Epithelial cell of proximal tubule (primary cell): ENCODE data around the gene STX5. TPM values are rescaled to one million over a fixed set of nuclear protein-coding genes. Genes with fewer than 3 reads are reported as not detected.
"Not testable (repeated sequence)": the region's sequence is repeated elsewhere in the genome, so short reads cannot be mapped to it uniquely, and the experiment has no call there.

Experiments used
- DNase-seq: peaks from one replicate; pipeline ENCODE4 v3.0.0-alpha.2; 2011; ENCODE audit warnings: low read depth
- H3K4me3 ChIP-seq: 2 replicates; pipeline ENCODE4 v1.5.1; 2011; ENCODE audit warnings: low read depth, mild to moderate bottlenecking, low read length
- CTCF ChIP-seq: conservative IDR thresholded peaks from 2 replicates; pipeline ENCODE4 v1.5.1; 2012; ENCODE audit warnings: low read depth, mild to moderate bottlenecking, low read length
- total RNA-seq: library from RNA; depleted of rRNA; stranded (reverse); fragments of >200 nt; gene quantifications from 2 replicates; pipeline ENCODE4 v1.2.3, GENCODE V29; 2015

Gene STX5
- total RNA-seq, 1 donor from 2014 or later = 21.2 TPM

DNA sequence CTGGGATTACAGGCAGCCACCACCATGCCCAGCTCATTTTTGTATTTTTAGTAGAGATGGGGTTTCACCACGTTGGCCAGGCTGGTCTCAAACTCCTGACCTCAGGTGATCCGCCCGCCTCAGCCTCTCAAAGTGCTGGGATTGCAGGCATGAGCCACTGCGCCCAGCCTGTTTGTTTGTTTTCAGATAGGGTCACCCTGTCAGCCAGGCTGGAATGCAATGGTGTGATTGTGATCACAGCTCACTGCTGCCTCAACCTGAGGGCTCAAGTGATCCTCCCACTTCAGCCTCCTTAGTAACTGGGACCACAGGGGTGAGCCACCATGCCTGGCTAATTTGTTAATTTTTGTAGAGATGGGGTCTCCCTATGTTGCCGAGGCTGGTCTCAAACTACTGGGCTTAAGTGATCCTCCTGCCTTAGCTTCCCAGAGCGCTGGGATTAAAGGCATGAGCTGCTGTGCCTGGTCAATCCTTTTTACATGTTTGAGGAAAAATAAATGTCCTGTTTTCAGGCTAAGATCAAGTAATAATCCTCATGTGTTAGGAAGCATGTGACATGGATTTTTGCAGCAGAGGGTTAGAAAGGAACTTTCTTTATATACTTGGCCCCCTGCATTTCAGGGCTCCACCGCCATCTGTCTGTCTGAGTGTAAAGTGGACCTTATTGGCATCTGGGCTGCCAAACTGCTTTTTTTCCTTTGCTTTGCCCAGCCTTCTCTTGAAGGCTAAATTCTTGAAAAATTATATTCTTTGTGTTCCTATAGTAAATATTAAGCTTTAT lies 44.0 kb upstream of the STX5 start:
- TF ChIP-seq CTCF = no peak
- no peak overlapping the region for H3K4me3 ChIP-seq
- DNase-seq = no peak

DNA sequence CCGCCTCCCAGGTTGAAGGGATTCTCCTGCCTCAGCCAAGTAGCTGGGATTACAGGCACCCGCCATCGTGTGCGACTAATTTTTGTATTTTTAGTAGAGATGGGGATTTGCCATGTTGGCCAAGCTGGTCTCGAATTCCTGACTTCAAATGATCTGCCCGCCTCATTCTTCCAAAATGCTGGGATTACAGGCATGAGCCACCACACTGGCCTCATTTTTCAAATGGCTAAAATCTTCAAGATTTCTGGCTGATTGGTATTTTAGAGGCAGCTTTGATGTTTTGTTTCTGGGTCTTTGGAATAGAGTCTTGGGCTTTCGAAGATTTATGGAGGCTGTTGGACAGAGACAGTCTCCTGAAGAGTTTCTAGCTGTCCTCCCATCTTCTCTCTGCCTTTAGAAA lies 43.0 kb upstream of the STX5 start:
- no peak overlapping the region for H3K4me3 ChIP-seq
- TF ChIP-seq CTCF = no peak
- no peak for DNase-seq

- no peak for DNase-seq
- no peak overlapping the region for H3K4me3 ChIP-seq
- TF ChIP-seq CTCF = no peak
Observed at GRCh38 chr11:62865635-62866034, 33.8 kb upstream of the STX5 start.

DNA sequence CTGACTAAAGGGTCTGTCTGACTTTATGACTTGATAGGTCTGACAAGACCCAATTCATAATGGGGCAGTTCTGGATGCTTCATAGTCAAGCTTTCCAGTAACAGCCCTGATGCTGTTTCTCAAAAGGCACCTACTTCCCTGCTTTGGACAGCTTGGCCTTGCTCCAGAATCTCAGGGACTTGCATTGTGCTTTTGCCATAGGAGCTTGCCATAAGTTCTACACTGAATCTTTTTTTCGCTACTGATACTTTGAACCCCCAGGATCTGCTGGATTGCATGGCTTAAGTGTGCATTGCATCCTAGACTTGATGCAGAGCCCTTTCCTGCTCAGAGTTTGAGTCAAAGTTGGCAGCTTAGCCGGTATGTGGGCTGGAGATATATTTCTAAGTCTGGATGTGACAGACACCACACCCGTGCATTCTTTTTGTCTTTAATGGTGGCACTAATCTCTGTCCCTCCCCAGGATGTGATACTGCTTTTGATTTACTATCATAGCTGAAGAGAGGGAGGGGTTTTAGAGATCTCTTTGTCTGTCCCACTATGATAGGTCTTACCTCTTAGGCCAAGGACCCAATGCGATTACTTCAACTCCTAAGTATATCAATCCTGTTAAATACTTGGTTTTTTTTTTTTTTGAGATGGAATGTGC lies 32.0 kb upstream of the STX5 start:
- no peak overlapping the region for H3K4me3 ChIP-seq
- no peak for TF ChIP-seq CTCF

DNA sequence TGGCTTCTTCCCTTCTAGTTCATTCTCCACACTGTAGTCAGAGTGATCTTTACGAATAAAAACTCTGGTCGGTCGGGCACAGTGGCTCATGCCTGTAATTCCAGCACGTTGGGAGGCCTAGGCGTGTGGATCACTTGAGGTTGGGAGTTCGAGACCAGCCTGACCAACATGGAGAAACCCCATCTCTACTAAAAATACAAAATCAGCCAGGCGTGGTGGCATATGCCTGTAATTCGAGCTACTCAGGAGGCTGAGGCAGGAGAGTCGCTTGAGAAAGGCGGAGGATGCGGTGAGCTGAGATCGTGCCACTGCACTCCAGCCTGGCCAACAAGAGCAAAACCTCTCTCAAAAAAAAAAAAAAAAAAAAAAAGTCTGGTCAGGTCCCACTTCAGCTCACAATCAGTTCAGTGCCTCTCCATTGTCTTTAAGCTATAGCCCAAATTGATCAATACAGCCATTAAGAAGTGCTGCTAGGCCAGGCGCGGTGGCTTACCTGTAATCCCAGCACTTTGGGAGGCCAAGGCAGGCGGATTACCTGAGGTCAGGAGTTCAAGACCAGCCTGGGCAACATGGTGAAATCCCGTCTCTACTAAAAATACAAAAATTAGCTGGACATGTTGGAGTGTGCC lies 29.8 kb upstream of the STX5 start:
- DNase-seq, H3K4me3 ChIP-seq: not testable (repeated sequence)

More for the DNA sequence above, 32.0 kb upstream of the STX5 start:
- DNase-seq = no peak

- TF ChIP-seq CTCF = no peak
- no peak overlapping the region for H3K4me3 ChIP-seq
- no peak for DNase-seq
Observed at GRCh38 chr11:62860835-62861563, 29.1 kb upstream of the STX5 start.

DNA sequence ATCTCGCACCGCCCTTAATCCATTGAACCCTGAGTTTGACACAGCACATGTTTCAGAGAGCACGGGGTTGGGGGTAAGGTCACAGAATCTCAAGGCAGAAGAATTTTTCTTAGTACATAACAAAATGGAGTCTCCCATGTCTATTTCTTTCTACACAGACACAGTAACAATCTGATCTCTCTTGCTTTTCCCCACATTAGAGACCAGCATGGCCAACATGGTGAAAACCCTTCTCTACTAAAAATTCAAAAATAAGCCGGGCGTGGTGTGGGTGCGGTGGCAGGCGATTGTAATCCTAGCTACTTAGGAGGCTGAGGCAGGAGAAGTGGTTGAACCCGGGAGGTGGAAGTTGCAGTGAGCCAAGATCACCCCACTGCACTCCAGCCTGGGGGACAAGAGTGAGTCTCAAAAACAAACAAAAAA lies 27.4 kb upstream of the STX5 start:
- DNase-seq, H3K4me3 ChIP-seq: not testable (repeated sequence)
